Erythroblast (primary cell): Measurements from ENCODE around the gene UCP2.

ENCODE experiments used
- GATA1 ChIP-seq: IDR thresholded peaks from 2 replicates; pipeline ENCODE4 v1.6.1; 2011; ENCODE audit warnings: low read depth, mild to moderate bottlenecking, control low read depth, low read length, moderate library complexity
- POLR2A ChIP-seq: IDR thresholded peaks from 2 replicates; pipeline ENCODE4 v1.6.1; 2011; ENCODE audit warnings: mild to moderate bottlenecking, low read length

GRCh38 chr11:74023276-74023675 lies 40.6 kb upstream of the UCP2 start:
- TF ChIP-seq POLR2A (no peak), GATA1 (no peak)
